B cell (primary cell): ENCODE measurements around the gene DKKL1. TPM values are rescaled to one million over a fixed set of nuclear protein-coding genes. Genes with fewer than 3 reads are reported as not detected.

ENCODE experiments used
- ATAC-seq: fragments of 200-7000 bp; cut with Tn5 transposase; one replicate; pipeline ENCODE4 v1.10.0; 2021; ENCODE audit warnings: low read depth, mild to moderate bottlenecking, moderate number of reproducible peaks, moderate library complexity
- CTCF ChIA-PET: fragments of 350-600 bp; sonication (Branson Sonifier 250); formaldehyde crosslinking; loops from one replicate; lab custom pipeline; 2021; ENCODE audit warnings: antibody characterized with exemption, inconsistent platforms; lab: Charles Lee
- POLR2A ChIA-PET: fragments of 350-600 bp; sonication (Branson Sonifier 250); formaldehyde crosslinking; loops from one replicate; lab custom pipeline; 2021; ENCODE audit warnings: antibody characterized with exemption; lab: Charles Lee
- DNase-seq: peaks from one replicate; pipeline ENCODE4 v3.0.0; 2013
- H2AFZ ChIP-seq: 2 replicates; pipeline ENCODE4 v1.6.1; 2012; ENCODE audit warnings: mild to moderate bottlenecking, low read depth, low read length; ENCODE audit not compliant: insufficient read depth, poor library complexity, severe bottlenecking
- H3K27ac ChIP-seq, 2 donors: 1 replicate in 1 of 2; 2 replicates in 1 of 2; pipeline ENCODE4 v1.5.1; 2012 to 2013; ENCODE audit warnings: low read length in 2 of 2, mild to moderate bottlenecking in 2 of 2, moderate library complexity in 1 of 2
- H3K27me3 ChIP-seq, 4 experiments: fragments of 200-600 bp in 1 of 4; sonication (generic) in 1 of 4; replicated peaks in 1 of 4; 1 replicate in 2 of 4; 2 replicates in 2 of 4; pipeline versions ENCODE4 v1.6.1 to v1.7.0; 2013 to 2016; ENCODE audit warnings: low read length in 3 of 4, mild to moderate bottlenecking in 2 of 4, mixed read lengths in 1 of 4, moderate library complexity in 1 of 4; ENCODE audit not compliant: insufficient read depth in 4 of 4, control insufficient read depth in 3 of 4; ENCODE audit errors: control extremely low read depth in 1 of 4
- H3K36me3 ChIP-seq, 2 experiments: replicated peaks in 1 of 2; 1 replicate in 1 of 2; 2 replicates in 1 of 2; pipeline versions ENCODE4 v1.6.1 to v1.7.1; 2013; ENCODE audit warnings: low read length in 1 of 2; ENCODE audit not compliant: insufficient read depth in 2 of 2, control insufficient read depth in 1 of 2; ENCODE audit errors: control extremely low read depth in 1 of 2, extremely low read depth in 1 of 2
- H3K4me1 ChIP-seq, 2 donors: fragments of 200-600 bp in 1 of 2; sonication (generic) in 1 of 2; 1 replicate in 1 of 2; 2 replicates in 1 of 2; pipeline versions ENCODE4 v1.5.1 to v1.6.1; 2013 to 2017; ENCODE audit warnings: low read length in 2 of 2; ENCODE audit not compliant: control insufficient read depth in 2 of 2, insufficient read depth in 2 of 2
- H3K4me2 ChIP-seq: replicated peaks from 2 replicates; pipeline ENCODE3; 2012; ENCODE audit warnings: mild to moderate bottlenecking, low read depth, low read length; ENCODE audit not compliant: poor library complexity, severe bottlenecking
- H3K4me3 ChIP-seq, 5 experiments: fragments of 200-600 bp in 1 of 5; sonication (generic) in 1 of 5; 1 replicate in 3 of 5; 2 replicates in 2 of 5; pipeline versions ENCODE4 v1.5.1 to v1.7.0; 2011 to 2016; ENCODE audit warnings: low read length in 4 of 5, mild to moderate bottlenecking in 4 of 5, low read depth in 2 of 5, control low read depth in 1 of 5, moderate library complexity in 1 of 5; ENCODE audit not compliant: insufficient read depth in 1 of 5; ENCODE audit errors: control extremely low read depth in 1 of 5, extremely low read depth in 1 of 5
- H3K79me2 ChIP-seq: fragments of 200-600 bp; sonication (generic); one replicate; pipeline ENCODE4 v1.6.0; 2016; ENCODE audit warnings: low read length; ENCODE audit not compliant: control insufficient read depth, insufficient read depth
- H3K9ac ChIP-seq: fragments of 200-600 bp; sonication (generic); 2 replicates; pipeline ENCODE4 v1.6.1; 2017; ENCODE audit warnings: mild to moderate bottlenecking, low read length, moderate library complexity
- H3K9me3 ChIP-seq, 3 donors: one replicate each; pipeline versions ENCODE4 v1.6.1 to v1.7.1; 2013; ENCODE audit warnings: low read length in 2 of 3; ENCODE audit not compliant: control insufficient read depth in 2 of 3, insufficient read depth in 1 of 3; ENCODE audit errors: control extremely low read depth in 1 of 3
- H4K20me1 ChIP-seq: 2 replicates; pipeline ENCODE4 v1.6.0; 2012; ENCODE audit warnings: mild to moderate bottlenecking, low read length; ENCODE audit not compliant: insufficient read depth, control insufficient read depth, poor library complexity, severe bottlenecking
- H3K27ac Mint-ChIP-seq: one replicate; pipeline ENCODE4 v1.8.0; 2021; ENCODE audit warnings: mixed read lengths
- H3K27me3 Mint-ChIP-seq: one replicate; pipeline ENCODE4 v1.8.0; 2021; ENCODE audit warnings: mixed read lengths
- H3K4me1 Mint-ChIP-seq: one replicate; pipeline ENCODE4 v1.8.0; 2021; ENCODE audit warnings: mixed read lengths
- H3K4me3 Mint-ChIP-seq: one replicate; pipeline ENCODE4 v1.8.0; 2021; ENCODE audit warnings: mixed read lengths
- H3K9me3 Mint-ChIP-seq: one replicate; pipeline ENCODE4 v1.8.0; 2022; ENCODE audit warnings: mixed read lengths; ENCODE audit not compliant: insufficient read depth
- CTCF ChIP-seq: fragments of 200-600 bp; IDR thresholded peaks from one replicate; pipeline ENCODE4 v1.8.0; 2022; ENCODE audit warnings: antibody characterized with exemption, mild to moderate bottlenecking
- EZH2 ChIP-seq: IDR thresholded peaks from 2 replicates; pipeline ENCODE4 v1.6.1; 2012; ENCODE audit warnings: borderline replicate concordance, low read depth, mild to moderate bottlenecking, moderate library complexity, low read length; ENCODE audit not compliant: insufficient read depth, poor library complexity, severe bottlenecking
- WGBS: methylation state at CpG from one replicate; pipeline ENCODE4 v1.1.5; 2013; ENCODE audit warnings: missing lambda C conversion rate; ENCODE audit not compliant: insufficient coverage; 5-methylcytosine and 5-hydroxymethylcytosine counted together
- intact Hi-C: fragments of 100-400 bp; cut with micrococcal nuclease; formaldehyde crosslinking; loops from one replicate; pipeline ENCODE4 v1.10.0; 2022
- polyA plus RNA-seq: library from polyadenylated mRNA; depleted of rRNA; stranded (reverse); fragments of >200 nt; gene quantifications from 2 replicates; pipeline ENCODE4 v1.2.3, GENCODE V29; 2012
- total RNA-seq, 2 donors: library from RNA; stranded (reverse); fragments of 120-200 nt in 1 of 2; gene quantifications; 1 replicate in 1 of 2; 2 replicates in 1 of 2; pipeline versions ENCODE4 v1.2.3 to v1.2.4, GENCODE V29; 2013 to 2022

Gene DKKL1
- total and polyA plus RNA-seq, 2 donors (not counting 1 experiment from before 2014, with no cell fraction given), result 1.2 to 1.6 TPM

GRCh38 chr19:49362929-49363267, 779 bp upstream of the DKKL1 start:
- H3K4me1 ChIP-seq, result peaks cover 46 to 56% of the 10 kb centered on the region in 2 donors
- ChIA-PET CTCF (interaction anchor here (0.6 to 1.1 kb wide), 5 partner anchors 28 to 86 kb away, joined by 3 to 4 read pairs (median 3); no protein-coding TSS in a partner anchor), POLR2A (interaction anchor here (0.9 to 2.7 kb wide), 5 partner anchors 10 to 29 kb away, joined by 3 to 11 read pairs (median 5); partner anchors contain the start of gene CD37)
- H3K4me2 ChIP-seq, result peak overlapping the region; percentile 98
- DNase-seq (no peak), ATAC-seq (no peak)
- no peaks in the 10 kb centered on the region for H3K27me3 Mint-ChIP-seq
- no peak overlapping the region for H3K4me3 Mint-ChIP-seq
- peak overlapping the region in 1 of 2 donors; percentile 6 for H3K27ac ChIP-seq
- H3K79me2 ChIP-seq, result no peaks in the 10 kb centered on the region
- H3K4me1 Mint-ChIP-seq, result peaks cover 40% of the 10 kb centered on the region
- H2AFZ ChIP-seq, result peak overlapping the region; percentile 77
- TF ChIP-seq CTCF, result no peak
- TF ChIP-seq EZH2, result no peak
- H3K27ac Mint-ChIP-seq, result no peak overlapping the region
- no peaks in the 10 kb centered on the region for H3K9me3 Mint-ChIP-seq
- H3K36me3 ChIP-seq, result no peaks in the 10 kb centered on the region
- intact Hi-C loops, result loop anchor here (1.0 to 5.0 kb wide), 3 partner anchors 23 to 36 kb away; partner anchors contain the start of gene SLC6A16
- H4K20me1 ChIP-seq, result no peaks in the 10 kb centered on the region
- peak overlapping the region in 4 of 5 experiments; percentile 45 to 83 (median 58) for H3K4me3 ChIP-seq
- H3K27me3 ChIP-seq, result peaks cover 0 to 10% (median 3%) of the 10 kb centered on the region in 4 experiments
- H3K9ac ChIP-seq, result peak overlapping the region; percentile 65
- peaks cover 0 to 9% (median 4%) of the 10 kb centered on the region in 3 donors for H3K9me3 ChIP-seq
- WGBS, result 2% methylated on average over 14 of the region's 14 CpGs

GRCh38 chr19:49364083-49364737, 533 bp downstream of the DKKL1 start:
- intact Hi-C loops, result loop anchor here (5.0 kb wide), 1 partner anchor 37 kb away; the partner anchor contains the start of gene SLC6A16
- 66% methylated on average over 22 of the region's 27 CpGs for WGBS
- H3K9ac ChIP-seq, result peak overlapping the region; percentile 65
- peaks cover 46 to 55% of the 10 kb centered on the region in 2 donors for H3K4me1 ChIP-seq
- POLR2A ChIA-PET, result no interaction called here
- H3K79me2 ChIP-seq, result no peaks in the 10 kb centered on the region
- Mint-ChIP-seq H3K4me1 (peaks cover 35% of the 10 kb centered on the region), H3K27me3 (no peaks in the 10 kb centered on the region), H3K27ac (no peak overlapping the region), H3K9me3 (peaks cover 4% of the 10 kb centered on the region), H3K4me3 (peak overlapping the region; percentile 35)
- peaks cover 0 to 10% (median 3%) of the 10 kb centered on the region in 4 experiments for H3K27me3 ChIP-seq
- DNase-seq (no peak), ATAC-seq (no peak)
- no peak overlapping the region for H3K27ac ChIP-seq
- peaks cover 0 to 20% (median 11%) of the 10 kb centered on the region in 3 donors for H3K9me3 ChIP-seq
- CTCF ChIA-PET, result interaction anchor here (1.7 kb wide), 1 partner anchor 63 kb away, joined by 6 read pairs; no protein-coding TSS in a partner anchor
- TF ChIP-seq CTCF, result no peak
- H3K4me2 ChIP-seq, result peak overlapping the region; percentile 98
- no peaks in the 10 kb centered on the region for H4K20me1 ChIP-seq
- H3K36me3 ChIP-seq, result no peaks in the 10 kb centered on the region
- peak overlapping the region in 4 of 5 experiments; percentile 45 to 83 (median 58) for H3K4me3 ChIP-seq
- peak overlapping the region; percentile 24 for H2AFZ ChIP-seq
